ENCODE data around the gene CHRNA3.

DNA sequence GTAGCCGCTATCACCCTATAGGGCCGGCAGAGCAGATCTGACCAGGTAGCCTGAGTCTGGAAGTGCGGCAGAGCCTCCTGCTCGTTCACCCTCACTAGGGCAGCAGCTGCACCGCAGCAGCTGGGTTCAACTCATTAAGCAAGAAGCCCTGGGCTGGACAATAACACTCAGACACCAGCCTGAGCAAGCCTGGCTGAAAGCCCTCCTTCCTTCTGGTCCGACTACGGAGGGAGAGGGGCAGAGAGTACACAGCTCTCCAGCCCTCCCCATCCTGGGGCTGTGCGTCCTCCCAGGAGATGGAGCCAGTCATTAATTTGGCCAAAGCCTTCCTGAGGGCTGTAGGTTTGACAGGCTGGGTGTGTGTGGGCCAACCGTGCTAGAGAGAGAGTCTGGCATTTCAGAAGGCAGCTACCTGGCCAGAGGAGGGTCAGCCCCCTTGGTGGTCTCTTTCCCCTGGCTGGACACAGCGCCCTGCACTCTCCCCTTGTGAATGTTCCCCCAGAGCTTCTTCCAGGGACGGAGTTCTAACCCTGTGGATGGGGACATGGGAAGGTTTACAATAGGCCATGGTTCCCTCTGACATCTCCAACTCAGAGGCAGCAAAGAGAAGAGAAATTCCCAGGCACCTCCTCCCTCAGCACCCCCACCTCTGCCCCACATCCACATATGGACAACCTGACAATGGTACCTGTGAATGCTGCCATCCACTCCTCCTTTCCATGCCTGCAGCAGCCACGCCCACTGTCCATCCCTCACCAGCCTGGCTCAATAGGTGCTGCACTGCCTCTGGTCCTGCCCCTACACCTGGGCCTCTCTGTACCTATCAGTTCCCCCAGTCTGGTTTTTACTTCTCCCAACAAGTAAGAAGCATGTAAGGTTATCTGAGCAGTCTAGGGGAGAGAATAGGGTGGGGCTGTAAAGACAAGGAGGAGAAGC lies 13.7 kb upstream of the CHRNA3 start:
- TF ChIP-seq POLR2A (IDR thresholded peaks at IDR 0.05) (no peak), CTCF (IDR thresholded peaks at IDR 0.05) (no peak)

Measured in transverse colon (tissue), 3 donors.